CD8-positive, alpha-beta memory T cell (primary cell): ENCODE results near the gene CD40. TPM values are rescaled to one million over a fixed set of nuclear protein-coding genes. Genes with fewer than 3 reads are reported as not detected.

Experiments
- CTCF ChIA-PET: fragments of 350-600 bp; sonication (Branson Sonifier 250); formaldehyde crosslinking; loops from one replicate; lab custom pipeline; 2021; ENCODE audit warnings: antibody characterized with exemption; lab: Charles Lee
- POLR2A ChIA-PET: fragments of 350-600 bp; sonication (Branson Sonifier 250); formaldehyde crosslinking; loops from one replicate; lab custom pipeline; 2021; ENCODE audit warnings: antibody characterized with exemption; lab: Charles Lee
- DNase-seq, 5 donors: peaks; one replicate each; pipeline versions ENCODE4 v3.0.0 to v3.0.0-alpha.2; 2020 to 2022; ENCODE audit warnings: mixed read lengths in 1 of 5
- H3K27ac ChIP-seq: one replicate; pipeline ENCODE4 v1.7.0; 2013; ENCODE audit warnings: low read depth, mild to moderate bottlenecking, low read length, moderate library complexity
- H3K27me3 ChIP-seq: 2 replicates; pipeline ENCODE4 v1.7.0; 2013; ENCODE audit warnings: low read length, mild to moderate bottlenecking; ENCODE audit not compliant: insufficient read depth, poor library complexity, severe bottlenecking
- H3K36me3 ChIP-seq: 2 replicates; pipeline ENCODE4 v1.7.0; 2013; ENCODE audit warnings: mild to moderate bottlenecking, low read length, moderate library complexity; ENCODE audit not compliant: insufficient read depth
- H3K4me1 ChIP-seq: 2 replicates; pipeline ENCODE4 v1.7.0; 2013; ENCODE audit warnings: mild to moderate bottlenecking, low read length, moderate library complexity; ENCODE audit not compliant: insufficient read depth
- H3K4me3 ChIP-seq: 2 replicates; pipeline ENCODE4 v1.7.0; 2013; ENCODE audit warnings: mild to moderate bottlenecking, low read length
- H3K9me3 ChIP-seq: 2 replicates; pipeline ENCODE4 v1.7.0; 2013; ENCODE audit warnings: mild to moderate bottlenecking, low read length
- H3K27ac Mint-ChIP-seq, 8 donors: one replicate each; pipeline ENCODE4 v1.8.0; 2020 to 2021; ENCODE audit warnings: mixed read lengths in 8 of 8, mild to moderate bottlenecking in 6 of 8, inconsistent platforms in 3 of 8, moderate library complexity in 3 of 8
- H3K27me3 Mint-ChIP-seq, 2 donors: one replicate each; pipeline ENCODE4 v1.8.0; 2020 to 2021; ENCODE audit warnings: mixed read lengths in 2 of 2, mild to moderate bottlenecking in 1 of 2, moderate library complexity in 1 of 2
- H3K36me3 Mint-ChIP-seq, 3 donors: one replicate each; pipeline ENCODE4 v1.8.0; 2020 to 2021; ENCODE audit warnings: mixed read lengths in 3 of 3, inconsistent platforms in 1 of 3, mild to moderate bottlenecking in 1 of 3
- H3K4me1 Mint-ChIP-seq, 3 donors: one replicate each; pipeline ENCODE4 v1.8.0; 2020 to 2021; ENCODE audit warnings: mixed read lengths in 3 of 3, inconsistent platforms in 1 of 3, mild to moderate bottlenecking in 1 of 3
- H3K4me3 Mint-ChIP-seq, 7 donors: one replicate each; pipeline ENCODE4 v1.8.0; 2020 to 2021; ENCODE audit warnings: mixed read lengths in 7 of 7, mild to moderate bottlenecking in 6 of 7, moderate library complexity in 4 of 7, inconsistent platforms in 2 of 7
- H3K9me3 Mint-ChIP-seq, 5 donors: one replicate each; pipeline ENCODE4 v1.8.0; 2020 to 2022; ENCODE audit warnings: mixed read lengths in 5 of 5, mild to moderate bottlenecking in 3 of 5, moderate library complexity in 2 of 5, inconsistent platforms in 1 of 5
- polyA plus RNA-seq: library from polyadenylated mRNA; unstranded; fragments of 300-500 nt; fragmentation: Illumina TruSeq; gene quantifications from one replicate; pipeline ENCODE4 v1.2.3, GENCODE V29; 2021
- total RNA-seq, 2 experiments: library from RNA; stranded (reverse); gene quantifications; one replicate each; pipeline ENCODE4 v1.2.3, GENCODE V29; 2021

Gene CD40
- total and polyA plus RNA-seq, 3 experiments from 2014 or later: 2.8 to 4.1 (median 3.5) TPM

DNA sequence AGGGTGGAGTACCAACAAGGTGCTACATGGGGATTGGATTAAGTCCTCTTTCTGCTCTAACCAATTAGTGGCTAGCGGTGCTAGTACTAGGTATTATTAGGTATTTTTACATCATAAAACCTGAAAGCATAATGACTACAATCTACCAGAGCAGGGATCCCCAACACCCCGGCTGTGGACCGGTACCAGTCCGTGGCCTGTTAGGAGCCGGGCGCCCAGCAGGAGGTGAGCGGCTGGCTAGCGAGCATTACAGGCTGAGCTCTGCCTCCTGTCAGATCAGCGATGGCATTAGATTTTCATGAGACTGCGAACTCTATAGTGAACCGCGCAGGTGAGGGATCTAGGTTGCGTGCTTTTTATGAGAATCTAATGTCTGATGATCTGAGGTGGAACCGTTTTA, 9.1 kb upstream of the CD40 start:
- CTCF ChIA-PET: no interaction called here
- Histone ChIP-seq H3K27me3 (no peaks in the 10 kb centered on the region), H3K4me3 (no peak overlapping the region), H3K36me3 (no peaks in the 10 kb centered on the region), H3K9me3 (no peaks in the 10 kb centered on the region), H3K27ac (no peak overlapping the region), H3K4me1 (no peaks in the 10 kb centered on the region)
- DNase-seq: no peak
- no peak overlapping the region for H3K27ac Mint-ChIP-seq
- peaks cover 38 to 66% of the 10 kb centered on the region in 2 donors for H3K27me3 Mint-ChIP-seq
- POLR2A ChIA-PET: no interaction called here
- peaks cover 0 to 11% (median 0%) of the 10 kb centered on the region in 3 donors for H3K36me3 Mint-ChIP-seq
- H3K4me3 Mint-ChIP-seq: no peak overlapping the region
- no peaks in the 10 kb centered on the region for H3K9me3 Mint-ChIP-seq
- no peaks in the 10 kb centered on the region for H3K4me1 Mint-ChIP-seq

DNA sequence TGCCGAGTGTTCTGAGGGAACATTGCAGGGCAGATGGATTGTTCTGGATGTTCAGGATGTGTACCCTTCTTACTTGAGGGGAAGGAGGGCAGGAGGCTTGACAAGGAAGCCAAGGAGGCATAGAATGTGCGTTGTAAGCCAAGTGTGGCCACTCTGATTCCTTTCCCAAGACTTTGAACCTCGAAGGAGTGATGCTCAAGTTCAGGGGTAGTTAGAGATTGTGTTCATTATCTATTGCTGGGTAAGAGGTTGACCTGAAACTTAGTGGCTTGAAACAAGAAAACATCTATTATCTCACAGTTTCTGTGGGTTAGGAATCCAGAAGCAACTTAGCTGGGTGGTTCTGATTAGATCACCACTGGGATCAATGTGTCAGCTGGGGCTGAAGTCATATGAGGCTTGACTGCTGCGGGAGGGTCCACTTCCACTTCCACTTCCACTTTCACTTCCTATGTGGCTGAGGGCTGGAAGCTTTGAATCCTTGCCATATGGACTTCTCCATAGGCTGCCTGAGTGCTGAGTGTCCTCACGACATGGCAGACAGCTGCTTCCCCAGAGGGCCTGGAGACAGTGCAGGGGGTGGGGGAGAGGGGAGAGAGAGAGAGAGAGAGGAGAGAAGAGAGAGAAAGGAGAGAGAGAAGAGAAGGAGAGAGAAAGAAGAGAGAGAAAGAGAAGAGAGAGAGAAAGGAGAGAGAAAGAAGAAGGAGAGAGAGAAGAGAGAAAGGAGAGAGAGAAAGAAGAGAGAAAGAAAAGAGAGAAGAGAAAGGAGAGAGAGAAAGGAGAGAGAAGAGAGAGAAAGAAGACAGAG, 6.9 kb upstream of the CD40 start:
- Mint-ChIP-seq H3K27me3 (peaks cover 26 to 57% of the 10 kb centered on the region in 2 donors), H3K4me3 (peak overlapping the region in 1 of 7 donors; percentile 19), H3K27ac (peak overlapping the region in 3 of 8 donors; percentile 30 to 75 (median 70)), H3K9me3 (no peaks in the 10 kb centered on the region), H3K4me1 (peaks cover 0 to 3% (median 0%) of the 10 kb centered on the region in 3 donors), H3K36me3 (no peaks in the 10 kb centered on the region)
- H3K27ac ChIP-seq: no peak overlapping the region
- H3K9me3 ChIP-seq: no peaks in the 10 kb centered on the region
- ChIA-PET CTCF (interaction anchor here (0.9 kb wide), 1 partner anchor 97 kb away, joined by 3 read pairs; no protein-coding TSS in a partner anchor), POLR2A (no interaction called here)
- no peak overlapping the region for H3K4me3 ChIP-seq
- H3K4me1 ChIP-seq: no peaks in the 10 kb centered on the region
- no peaks in the 10 kb centered on the region for H3K36me3 ChIP-seq
- no peaks in the 10 kb centered on the region for H3K27me3 ChIP-seq
- no peak for DNase-seq

DNA sequence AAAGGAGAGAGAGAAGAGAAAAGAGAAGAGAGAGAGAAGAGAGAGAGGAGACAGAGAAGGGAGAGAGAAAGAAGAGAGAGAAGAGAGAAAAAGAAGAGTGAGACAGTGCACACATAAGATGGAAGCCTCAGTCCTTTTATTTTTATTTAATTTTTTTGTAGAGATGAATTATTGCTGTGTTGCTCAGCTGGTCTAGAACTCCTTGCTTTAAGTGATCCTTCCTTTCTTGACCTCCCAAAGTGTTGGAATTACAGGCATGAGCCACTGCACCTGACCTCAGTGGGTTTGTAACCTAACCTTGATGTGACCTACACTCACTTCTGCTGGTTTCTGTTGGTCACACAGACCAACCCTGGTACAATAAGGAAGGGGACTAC, 6.3 kb upstream of the CD40 start:
- H3K4me1 ChIP-seq: no peaks in the 10 kb centered on the region
- H3K36me3 Mint-ChIP-seq: no peaks in the 10 kb centered on the region
- no peaks in the 10 kb centered on the region for H3K9me3 ChIP-seq
- no peak overlapping the region for H3K4me3 ChIP-seq
- CTCF ChIA-PET: no interaction called here
- peaks cover 0 to 3% (median 0%) of the 10 kb centered on the region in 3 donors for H3K4me1 Mint-ChIP-seq
- H3K4me3 Mint-ChIP-seq: no peak overlapping the region
- DNase-seq: no peak
- H3K27me3 ChIP-seq: no peaks in the 10 kb centered on the region
- POLR2A ChIA-PET: no interaction called here
- H3K9me3 Mint-ChIP-seq: no peaks in the 10 kb centered on the region
- H3K36me3 ChIP-seq: no peaks in the 10 kb centered on the region
- no peak overlapping the region for H3K27ac ChIP-seq
- H3K27ac Mint-ChIP-seq: peak overlapping the region in 1 of 8 donors; percentile 75
- H3K27me3 Mint-ChIP-seq: peaks cover 23 to 53% of the 10 kb centered on the region in 2 donors

DNA sequence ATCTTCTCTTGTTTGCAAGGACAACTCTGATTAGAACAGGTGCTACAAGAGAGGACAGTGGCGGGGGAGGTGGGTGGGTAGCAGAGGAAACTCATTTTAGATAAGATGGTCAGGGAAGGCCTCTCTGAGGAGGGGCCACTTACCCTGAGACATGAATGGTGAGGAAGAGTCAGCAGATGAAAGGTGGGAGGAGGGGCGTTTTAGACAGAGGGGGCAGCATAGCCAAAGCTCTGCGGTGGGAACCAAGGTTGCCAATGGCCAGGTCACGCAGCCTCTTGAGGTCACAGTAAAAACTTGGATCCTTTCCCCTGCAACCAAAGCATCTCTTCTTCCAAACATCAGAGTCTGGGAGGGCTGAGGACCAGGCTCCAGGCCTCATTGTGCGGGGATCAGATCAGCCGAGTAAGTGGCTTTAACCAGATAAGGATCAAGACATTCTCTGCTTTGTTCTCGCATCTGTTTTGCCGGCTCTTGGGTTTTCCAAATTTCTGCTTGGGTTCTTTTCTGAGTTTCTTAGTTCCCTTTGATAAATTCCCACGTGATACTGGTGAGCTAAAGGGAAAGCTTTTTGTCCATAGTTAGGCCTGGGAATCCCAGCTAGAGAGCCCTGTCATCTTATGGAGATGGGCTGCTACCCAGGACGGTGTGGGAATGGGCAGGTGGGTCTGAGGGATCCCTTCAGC, 5.5 kb upstream of the CD40 start:
- CTCF ChIA-PET: no interaction called here
- Histone ChIP-seq H3K4me3 (no peak overlapping the region), H3K27ac (no peak overlapping the region), H3K4me1 (peaks cover 3% of the 10 kb centered on the region), H3K27me3 (no peaks in the 10 kb centered on the region), H3K36me3 (no peaks in the 10 kb centered on the region), H3K9me3 (no peaks in the 10 kb centered on the region)
- H3K27me3 Mint-ChIP-seq: peaks cover 20 to 46% of the 10 kb centered on the region in 2 donors
- H3K36me3 Mint-ChIP-seq: no peaks in the 10 kb centered on the region
- peaks cover 2 to 4% (median 3%) of the 10 kb centered on the region in 3 donors for H3K4me1 Mint-ChIP-seq
- DNase-seq: no peak
- H3K4me3 Mint-ChIP-seq: no peak overlapping the region
- POLR2A ChIA-PET: no interaction called here
- H3K27ac Mint-ChIP-seq: no peak overlapping the region
- H3K9me3 Mint-ChIP-seq: no peaks in the 10 kb centered on the region

DNA sequence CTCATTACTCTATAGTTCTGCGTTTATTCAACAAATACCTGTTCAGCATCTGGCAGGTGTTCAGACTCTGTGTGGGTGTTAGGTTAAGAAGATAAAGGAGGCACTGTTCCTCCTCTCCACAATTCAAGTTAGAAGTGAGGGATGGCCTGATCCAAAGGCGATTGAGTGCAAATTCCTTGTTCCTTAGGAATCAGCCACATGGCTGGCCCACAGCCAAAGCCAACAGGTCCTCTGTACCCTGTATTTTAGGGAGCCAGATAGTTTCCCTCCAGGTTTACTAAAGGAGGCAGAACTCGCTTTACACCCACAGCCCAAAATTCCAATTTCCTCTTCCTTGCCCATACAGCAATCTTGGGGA, 5.0 kb upstream of the CD40 start:
- Mint-ChIP-seq H3K27me3 (peaks cover 17 to 41% of the 10 kb centered on the region in 2 donors), H3K27ac (peak overlapping the region in 1 of 8 donors; percentile 8), H3K4me1 (peaks cover 7 to 10% (median 8%) of the 10 kb centered on the region in 3 donors), H3K4me3 (no peak overlapping the region), H3K9me3 (no peaks in the 10 kb centered on the region), H3K36me3 (peaks cover 0 to under 1% (median 0%) of the 10 kb centered on the region in 3 donors)
- H3K4me1 ChIP-seq: peaks cover 5% of the 10 kb centered on the region
- H3K9me3 ChIP-seq: no peaks in the 10 kb centered on the region
- no peaks in the 10 kb centered on the region for H3K36me3 ChIP-seq
- DNase-seq: no peak
- H3K27me3 ChIP-seq: no peaks in the 10 kb centered on the region
- CTCF ChIA-PET: no interaction called here
- H3K4me3 ChIP-seq: no peak overlapping the region
- H3K27ac ChIP-seq: no peak overlapping the region
- POLR2A ChIA-PET: no interaction called here

DNA sequence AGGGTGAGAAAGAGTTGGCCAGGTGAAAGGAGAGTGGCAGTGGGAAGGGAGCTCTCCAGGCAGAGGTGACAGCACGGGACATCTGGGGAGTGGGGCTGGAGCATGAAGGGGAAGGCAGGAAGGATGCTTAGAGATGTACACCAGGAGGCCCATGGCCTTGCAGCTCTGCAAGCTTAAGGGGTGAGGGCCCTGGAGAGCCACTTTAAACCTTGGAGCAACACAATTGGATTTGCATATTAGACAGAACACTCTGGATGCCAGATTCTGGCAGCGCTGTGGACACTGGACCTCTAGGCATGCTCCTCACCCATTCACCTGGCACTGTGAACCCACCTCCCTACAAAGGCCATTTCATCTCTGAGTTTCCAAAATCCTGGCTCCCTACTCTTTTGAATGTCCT, 3.7 kb upstream of the CD40 start:
- Histone ChIP-seq H3K27ac (no peak overlapping the region), H3K27me3 (no peaks in the 10 kb centered on the region), H3K9me3 (no peaks in the 10 kb centered on the region), H3K4me1 (peaks cover 9% of the 10 kb centered on the region), H3K4me3 (no peak overlapping the region), H3K36me3 (no peaks in the 10 kb centered on the region)
- H3K36me3 Mint-ChIP-seq: peaks cover 0 to 2% (median 0%) of the 10 kb centered on the region in 3 donors
- no peak for DNase-seq
- no peak overlapping the region for H3K27ac Mint-ChIP-seq
- H3K27me3 Mint-ChIP-seq: peaks cover 16 to 29% of the 10 kb centered on the region in 2 donors
- H3K4me3 Mint-ChIP-seq: no peak overlapping the region
- no peaks in the 10 kb centered on the region for H3K9me3 Mint-ChIP-seq
- CTCF ChIA-PET: no interaction called here
- POLR2A ChIA-PET: no interaction called here
- peaks cover 15 to 22% (median 17%) of the 10 kb centered on the region in 3 donors for H3K4me1 Mint-ChIP-seq

DNA sequence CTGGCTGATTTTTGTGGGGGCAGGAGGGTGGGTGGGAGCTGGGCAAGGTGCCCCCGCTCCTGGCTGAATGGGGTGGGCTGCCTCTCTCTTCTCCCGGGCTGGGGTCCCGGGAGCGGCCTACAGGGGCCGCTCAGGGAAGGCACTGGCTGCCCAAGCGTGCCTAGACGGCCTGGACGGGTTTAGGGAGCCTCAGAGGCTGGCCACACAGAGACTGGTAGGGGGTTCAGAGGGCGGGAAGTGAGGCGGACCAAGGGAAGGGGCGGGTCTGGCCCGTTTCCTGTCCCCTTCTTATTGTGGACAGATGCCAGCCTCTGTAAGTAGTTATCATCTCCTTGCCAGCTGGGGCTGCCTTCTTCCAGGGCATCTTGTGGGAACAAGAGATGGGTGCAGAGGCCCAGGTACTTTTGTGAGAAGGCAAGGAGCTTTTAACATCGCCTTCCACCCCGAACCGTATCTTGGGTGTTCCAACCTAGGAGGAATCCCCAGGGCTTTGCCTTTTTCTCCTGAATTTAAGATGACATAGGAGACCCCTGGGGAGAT, 437 bp downstream of the CD40 start:
- peaks cover 17 to 31% (median 19%) of the 10 kb centered on the region in 3 donors for H3K4me1 Mint-ChIP-seq
- H3K9me3 ChIP-seq: no peaks in the 10 kb centered on the region
- no peak for DNase-seq
- H3K4me3 Mint-ChIP-seq: peak overlapping the region; percentile 73 to 97 (median 93)
- no peaks in the 10 kb centered on the region for H3K27me3 ChIP-seq
- H3K27me3 Mint-ChIP-seq: peaks cover 0 to 13% of the 10 kb centered on the region in 2 donors
- H3K36me3 Mint-ChIP-seq: peaks cover 0 to 16% (median 0%) of the 10 kb centered on the region in 3 donors
- ChIA-PET CTCF (interaction anchor here (1.1 kb wide), 1 partner anchor 104 kb away, joined by 3 read pairs; no protein-coding TSS in a partner anchor), POLR2A (interaction anchor here (0.6 kb wide), 1 partner anchor 148 kb away, joined by 3 read pairs; no protein-coding TSS in a partner anchor)
- no peaks in the 10 kb centered on the region for H3K36me3 ChIP-seq
- H3K4me1 ChIP-seq: peaks cover 9% of the 10 kb centered on the region
- H3K27ac Mint-ChIP-seq: peak overlapping the region in 5 of 8 donors; percentile 35 to 97 (median 90)
- no peaks in the 10 kb centered on the region for H3K9me3 Mint-ChIP-seq
- H3K27ac ChIP-seq: no peak overlapping the region
- H3K4me3 ChIP-seq: peak overlapping the region; percentile 76
